Neural cell (in vitro differentiated cells): Measurements from ENCODE around the gene F2R.

Source experiments
- CTCF ChIP-seq: fragments of 450-650 bp; IDR thresholded peaks from 2 replicates; pipeline ENCODE4 v1.5.1; 2014; ENCODE audit warnings: antibody characterized with exemption, mild to moderate bottlenecking, moderate library complexity; ENCODE audit not compliant: poor library complexity, severe bottlenecking
- EZH2 ChIP-seq: fragments of 200-600, 300-800 bp; shearing (Covaris generic), sonication (generic); IDR thresholded peaks from 2 replicates; pipeline ENCODE4 v1.6.1; 2014; ENCODE audit warnings: antibody characterized with exemption, low read length, borderline replicate concordance, mild to moderate bottlenecking; ENCODE audit not compliant: insufficient read depth, poor library complexity, severe bottlenecking
- POLR2AphosphoS5 ChIP-seq: IDR thresholded peaks from 2 replicates; pipeline ENCODE4 v1.6.1; 2012
- RAD21 ChIP-seq: fragments of 450-650 bp; conservative IDR thresholded peaks from 2 replicates; pipeline ENCODE4 v1.6.1; 2014; ENCODE audit warnings: antibody characterized with exemption, mild to moderate bottlenecking, moderate library complexity
- SMC3 ChIP-seq: fragments of 450-650 bp; conservative IDR thresholded peaks from 2 replicates; pipeline ENCODE4 v1.6.1; 2014; ENCODE audit warnings: antibody characterized with exemption, mild to moderate bottlenecking, moderate library complexity; ENCODE audit not compliant: poor library complexity

DNA sequence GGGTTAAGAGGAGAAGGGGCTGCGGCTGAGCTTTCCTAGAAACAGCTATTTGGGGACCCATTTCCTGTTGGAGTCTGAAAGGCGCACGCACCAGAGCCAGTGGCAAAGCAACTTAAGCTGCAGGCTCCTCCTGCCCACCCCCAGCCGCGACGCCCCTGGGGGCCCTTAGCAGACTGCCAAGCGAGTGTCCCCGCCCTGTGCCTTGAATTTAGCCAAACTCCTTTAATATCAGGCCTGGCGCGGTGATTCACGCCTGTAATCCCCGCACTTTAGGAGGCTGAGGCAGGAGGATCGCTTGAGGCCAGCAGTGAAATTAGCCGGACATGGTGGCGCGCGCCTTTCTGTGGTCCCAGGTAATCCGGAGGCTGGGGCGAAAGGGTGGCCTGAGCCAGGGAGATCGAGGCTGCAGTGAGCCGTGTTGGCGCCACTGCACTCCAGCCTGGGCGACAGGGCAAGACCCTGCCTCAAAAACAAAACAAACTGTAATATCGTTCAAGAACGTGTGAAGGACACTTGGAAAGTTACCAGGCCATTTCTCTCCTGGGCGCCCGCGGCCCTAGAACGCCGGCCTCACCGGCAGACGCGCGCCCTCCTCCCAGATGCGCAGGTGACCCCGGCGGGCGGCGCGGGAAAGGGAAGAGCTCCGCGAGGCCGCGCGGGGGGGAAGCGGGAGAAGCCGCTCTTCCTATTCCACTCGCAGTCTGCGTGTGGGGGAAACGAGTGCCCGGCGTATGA is 1.0 kb upstream of the F2R start:
- no peak for TF ChIP-seq CTCF
- no peak for TF ChIP-seq POLR2AphosphoS5
- no peak for TF ChIP-seq EZH2
- TF ChIP-seq RAD21 = no peak
- TF ChIP-seq SMC3 = no peak
